Measurements from ENCODE around the gene ASS1.

GRCh38 chr9:130433947-130434262 lies 10.9 kb upstream of the ASS1 start:
- TF ChIP-seq, protein P1, sequence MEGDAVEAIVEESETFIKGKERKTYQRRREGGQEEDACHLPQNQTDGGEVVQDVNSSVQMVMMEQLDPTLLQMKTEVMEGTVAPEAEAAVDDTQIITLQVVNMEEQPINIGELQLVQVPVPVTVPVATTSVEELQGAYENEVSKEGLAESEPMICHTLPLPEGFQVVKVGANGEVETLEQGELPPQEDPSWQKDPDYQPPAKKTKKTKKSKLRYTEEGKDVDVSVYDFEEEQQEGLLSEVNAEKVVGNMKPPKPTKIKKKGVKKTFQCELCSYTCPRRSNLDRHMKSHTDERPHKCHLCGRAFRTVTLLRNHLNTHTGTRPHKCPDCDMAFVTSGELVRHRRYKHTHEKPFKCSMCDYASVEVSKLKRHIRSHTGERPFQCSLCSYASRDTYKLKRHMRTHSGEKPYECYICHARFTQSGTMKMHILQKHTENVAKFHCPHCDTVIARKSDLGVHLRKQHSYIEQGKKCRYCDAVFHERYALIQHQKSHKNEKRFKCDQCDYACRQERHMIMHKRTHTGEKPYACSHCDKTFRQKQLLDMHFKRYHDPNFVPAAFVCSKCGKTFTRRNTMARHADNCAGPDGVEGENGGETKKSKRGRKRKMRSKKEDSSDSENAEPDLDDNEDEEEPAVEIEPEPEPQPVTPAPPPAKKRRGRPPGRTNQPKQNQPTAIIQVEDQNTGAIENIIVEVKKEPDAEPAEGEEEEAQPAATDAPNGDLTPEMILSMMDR (IDR thresholded peaks at IDR 0.05): no peak
- no peak for TF ChIP-seq POLR2A (IDR thresholded peaks at IDR 0.05)
